Hepatocyte (in vitro differentiated cells): ENCODE measurements around the gene XIRP2. TPM values are rescaled to one million over a fixed set of nuclear protein-coding genes. Genes with fewer than 3 reads are reported as not detected.
"Not testable (repeated sequence)": the region's sequence is repeated elsewhere in the genome, so short reads cannot be mapped to it uniquely, and the experiment has no call there.

Experiments
- DNase-seq: peaks from one replicate; pipeline ENCODE4 v3.0.0-alpha.2; 2016; ENCODE audit warnings: low spot score
- H2AFZ ChIP-seq: fragments of 200-600 bp; sonication (generic); 2 replicates; pipeline ENCODE4 v1.6.0; 2016; ENCODE audit warnings: antibody characterized with exemption, mild to moderate bottlenecking
- H3K27ac ChIP-seq: fragments of 200-600 bp; sonication (generic); 2 replicates; pipeline ENCODE4 v1.5.1; 2016; ENCODE audit warnings: mild to moderate bottlenecking
- H3K27me3 ChIP-seq: fragments of 200-600 bp; sonication (generic); 2 replicates; pipeline ENCODE4 v1.6.1; 2016
- H3K36me3 ChIP-seq: fragments of 200-600 bp; sonication (generic); replicated peaks from 2 replicates; pipeline ENCODE4 v1.5.1; 2016; ENCODE audit warnings: low read depth; ENCODE audit not compliant: insufficient read depth
- H3K4me1 ChIP-seq: fragments of 200-600 bp; sonication (generic); 2 replicates; pipeline ENCODE4 v1.5.1; 2016; ENCODE audit warnings: mild to moderate bottlenecking, moderate library complexity; ENCODE audit not compliant: insufficient read depth
- H3K4me2 ChIP-seq: fragments of 200-600 bp; sonication (generic); 2 replicates; pipeline ENCODE4 v1.6.0; 2016
- H3K4me3 ChIP-seq: fragments of 200-600 bp; sonication (generic); 2 replicates; pipeline ENCODE4 v1.5.1; 2016; ENCODE audit warnings: mild to moderate bottlenecking
- H3K79me2 ChIP-seq: fragments of 200-600 bp; sonication (generic); 2 replicates; pipeline ENCODE4 v1.6.0; 2017; ENCODE audit warnings: mild to moderate bottlenecking
- H3K9me2 ChIP-seq: fragments of 200-600 bp; sonication (generic); replicated peaks from 2 replicates; pipeline ENCODE4 v1.6.0; 2017; ENCODE audit warnings: mild to moderate bottlenecking; ENCODE audit not compliant: insufficient read depth
- H3K9me3 ChIP-seq: fragments of 200-600 bp; sonication (generic); 2 replicates; pipeline ENCODE4 v1.5.1; 2016; ENCODE audit warnings: low read depth, mild to moderate bottlenecking
- H4K20me1 ChIP-seq: fragments of 200-600 bp; sonication (generic); 2 replicates; pipeline ENCODE4 v1.6.0; 2016; ENCODE audit warnings: mild to moderate bottlenecking; ENCODE audit not compliant: insufficient read depth, poor library complexity, severe bottlenecking
- EZH2 ChIP-seq: fragments of 200-600 bp; sonication (generic); IDR thresholded peaks from 2 replicates; pipeline ENCODE4 v1.6.1; 2016; ENCODE audit warnings: antibody characterized with exemption, mild to moderate bottlenecking, borderline replicate concordance
- EZH2phosphoT487 ChIP-seq: fragments of 200-600 bp; sonication (generic); IDR thresholded peaks from one replicate; pipeline ENCODE4 v1.6.1; 2018; ENCODE audit warnings: antibody characterized with exemption, mild to moderate bottlenecking, low read depth, moderate library complexity; ENCODE audit not compliant: unreplicated experiment, severe bottlenecking
- WGBS: methylation state at CpG from one replicate; pipeline ENCODE4 v1.1.6; 2016; ENCODE audit warnings: low lambda C conversion rate; ENCODE audit errors: missing lambda C conversion rate; 5-methylcytosine and 5-hydroxymethylcytosine counted together
- polyA plus RNA-seq: library from polyadenylated mRNA; unstranded; fragments of >200 nt; fragmentation: Nextera tagmentation; extraction: Ambion mirVana; gene quantifications from 2 replicates; pipeline ENCODE4 v1.2.1, GENCODE V29; 2016
- total RNA-seq: library from RNA; depleted of rRNA; stranded (reverse); fragments of >200 nt; gene quantifications from 2 replicates; pipeline ENCODE4 v1.2.3, GENCODE V29; 2014
- TF ChIP-seq, protein P1 (sequence below): fragments of 200-600 bp; sonication (generic); IDR thresholded peaks from 2 replicates; pipeline ENCODE4 v1.5.1; 2016; ENCODE audit warnings: antibody characterized with exemption, mild to moderate bottlenecking; ENCODE audit not compliant: poor library complexity

The XIRP2 gene
- total and polyA plus RNA-seq, 2 experiments from 2014 or later = not detected

DNA sequence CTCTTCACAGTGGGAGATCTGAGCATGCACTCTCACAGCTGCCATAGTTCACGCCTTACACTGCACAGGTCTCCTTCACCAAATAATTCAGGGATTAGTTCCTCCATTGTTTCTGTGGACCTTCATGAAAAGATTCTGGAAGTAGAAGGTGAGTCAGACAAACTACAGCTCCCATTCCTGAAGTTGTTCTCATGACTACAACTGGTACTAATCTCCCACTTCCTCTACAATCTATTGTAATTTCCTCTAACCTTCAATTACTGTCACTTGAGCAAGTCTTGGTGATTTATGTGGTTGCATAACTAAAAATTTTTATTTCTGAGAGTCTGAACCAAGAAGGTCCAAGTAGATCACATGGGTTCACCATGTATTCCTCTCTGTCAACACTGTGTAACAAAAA lies 128.7 kb downstream of the XIRP2 start:
- TF ChIP-seq, protein P1, sequence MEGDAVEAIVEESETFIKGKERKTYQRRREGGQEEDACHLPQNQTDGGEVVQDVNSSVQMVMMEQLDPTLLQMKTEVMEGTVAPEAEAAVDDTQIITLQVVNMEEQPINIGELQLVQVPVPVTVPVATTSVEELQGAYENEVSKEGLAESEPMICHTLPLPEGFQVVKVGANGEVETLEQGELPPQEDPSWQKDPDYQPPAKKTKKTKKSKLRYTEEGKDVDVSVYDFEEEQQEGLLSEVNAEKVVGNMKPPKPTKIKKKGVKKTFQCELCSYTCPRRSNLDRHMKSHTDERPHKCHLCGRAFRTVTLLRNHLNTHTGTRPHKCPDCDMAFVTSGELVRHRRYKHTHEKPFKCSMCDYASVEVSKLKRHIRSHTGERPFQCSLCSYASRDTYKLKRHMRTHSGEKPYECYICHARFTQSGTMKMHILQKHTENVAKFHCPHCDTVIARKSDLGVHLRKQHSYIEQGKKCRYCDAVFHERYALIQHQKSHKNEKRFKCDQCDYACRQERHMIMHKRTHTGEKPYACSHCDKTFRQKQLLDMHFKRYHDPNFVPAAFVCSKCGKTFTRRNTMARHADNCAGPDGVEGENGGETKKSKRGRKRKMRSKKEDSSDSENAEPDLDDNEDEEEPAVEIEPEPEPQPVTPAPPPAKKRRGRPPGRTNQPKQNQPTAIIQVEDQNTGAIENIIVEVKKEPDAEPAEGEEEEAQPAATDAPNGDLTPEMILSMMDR = no peak
- no peak for TF ChIP-seq EZH2phosphoT487
- TF ChIP-seq EZH2 = no peak
- H3K36me3 ChIP-seq = no peaks in the 10 kb centered on the region
- H3K79me2 ChIP-seq = no peaks in the 10 kb centered on the region
- H3K9me3 ChIP-seq = no peaks in the 10 kb centered on the region
- H3K4me2 ChIP-seq = no peak overlapping the region
- no peak for DNase-seq
- no peaks in the 10 kb centered on the region for H4K20me1 ChIP-seq
- no peaks in the 10 kb centered on the region for H3K9me2 ChIP-seq
- no peak overlapping the region for H3K4me3 ChIP-seq
- no peak overlapping the region for H3K27ac ChIP-seq
- no peak overlapping the region for H2AFZ ChIP-seq
- no peaks in the 10 kb centered on the region for H3K4me1 ChIP-seq
- WGBS = 100% methylated on average over 1 of the region's 1 CpG
- no peaks in the 10 kb centered on the region for H3K27me3 ChIP-seq

GRCh38 chr2:167018590-167018989 lies 130.3 kb downstream of the XIRP2 start:
- Histone ChIP-seq H3K9me3 (no peaks in the 10 kb centered on the region), H3K27ac (no peak overlapping the region), H3K4me2 (no peak overlapping the region), H2AFZ (no peak overlapping the region), H4K20me1 (no peaks in the 10 kb centered on the region), H3K79me2 (no peaks in the 10 kb centered on the region), H3K27me3 (no peaks in the 10 kb centered on the region), H3K9me2 (no peaks in the 10 kb centered on the region), H3K4me3 (no peak overlapping the region), H3K4me1 (no peaks in the 10 kb centered on the region), H3K36me3 (no peaks in the 10 kb centered on the region)
- WGBS = 78% methylated on average over 2 of the region's 2 CpGs
- TF ChIP-seq EZH2 (no peak), EZH2phosphoT487 (no peak)
- TF ChIP-seq, protein P1 = no peak
- no peak for DNase-seq

DNA sequence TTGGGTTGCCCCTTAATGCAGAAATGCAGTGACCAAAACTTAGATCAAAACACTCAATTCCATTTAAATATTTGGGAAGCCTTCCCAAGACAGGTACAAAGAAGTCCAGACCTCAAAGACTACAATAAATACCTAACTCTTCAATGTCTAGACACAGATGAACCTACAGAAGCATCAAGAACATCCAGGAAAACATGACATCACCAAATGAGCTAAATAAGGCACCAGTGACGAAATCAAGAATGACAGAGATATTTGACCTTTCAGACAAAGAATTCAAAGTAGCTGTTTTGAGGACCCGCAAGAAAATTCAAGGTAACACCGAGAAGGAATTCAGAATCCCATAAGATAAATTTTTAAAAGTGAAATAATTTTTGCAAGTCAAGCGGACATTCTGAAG lies 140.2 kb downstream of the XIRP2 start:
- Histone ChIP-seq H3K36me3 (no peaks in the 10 kb centered on the region), H3K27me3 (no peaks in the 10 kb centered on the region), H3K4me1 (no peaks in the 10 kb centered on the region), H3K79me2 (no peaks in the 10 kb centered on the region), H3K9me2 (no peaks in the 10 kb centered on the region), H2AFZ (no peak overlapping the region), H3K4me3 (no peak overlapping the region), H3K9me3 (no peaks in the 10 kb centered on the region), H3K4me2 (no peak overlapping the region), H3K27ac (no peak overlapping the region), H4K20me1 (no peaks in the 10 kb centered on the region)
- 89% methylated on average over 4 of the region's 4 CpGs for WGBS
- no peak for TF ChIP-seq EZH2phosphoT487
- TF ChIP-seq, protein P1 = no peak
- no peak for TF ChIP-seq EZH2
- no peak for DNase-seq

DNA sequence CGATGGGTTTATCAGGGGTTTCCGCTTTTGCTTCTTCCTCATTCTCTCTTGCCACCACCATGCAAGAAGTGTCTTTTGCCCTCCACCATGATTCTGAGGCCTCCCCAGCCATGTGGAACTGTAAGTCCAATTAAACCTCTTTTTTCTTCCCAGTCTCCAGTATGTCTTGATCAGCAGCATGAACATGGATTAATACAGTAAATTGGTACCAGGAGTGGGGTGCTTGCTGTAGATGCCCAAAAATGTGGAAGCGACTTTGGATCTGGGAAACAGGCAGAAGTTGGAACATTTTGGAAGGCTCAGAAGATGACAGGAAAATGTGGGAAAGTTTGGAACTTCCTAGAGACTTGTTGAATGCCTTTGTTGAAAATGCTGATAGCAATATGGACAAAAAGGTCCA lies 146.7 kb downstream of the XIRP2 start:
- H3K4me1 ChIP-seq, H3K27me3 ChIP-seq, H3K9me3 ChIP-seq, H3K79me2 ChIP-seq, H3K36me3 ChIP-seq, H3K9me2 ChIP-seq, DNase-seq, H2AFZ ChIP-seq, H3K4me3 ChIP-seq, H3K27ac ChIP-seq, H3K4me2 ChIP-seq, H4K20me1 ChIP-seq: not testable (repeated sequence)
- 90% methylated on average over 3 of the region's 3 CpGs for WGBS
